NCI-H2029 (cell line): Measurements from ENCODE around the gene DNMT1.
A peak's percentile ranks its signal among the peaks of the same experiment; 100 is the strongest.
"Not testable (repeated sequence)": the region's sequence is repeated elsewhere in the genome, so short reads cannot be mapped to it uniquely, and the experiment has no call there.

Experiments
- DNase-seq: peaks from one replicate; lab custom pipeline; 2025; lab: John Stamatoyannopoulos, UW

The DNMT1 gene

GRCh38 chr19:10220695-10221094 lies 25.9 kb upstream of the DNMT1 start:
- DNase-seq = no peak

DNA sequence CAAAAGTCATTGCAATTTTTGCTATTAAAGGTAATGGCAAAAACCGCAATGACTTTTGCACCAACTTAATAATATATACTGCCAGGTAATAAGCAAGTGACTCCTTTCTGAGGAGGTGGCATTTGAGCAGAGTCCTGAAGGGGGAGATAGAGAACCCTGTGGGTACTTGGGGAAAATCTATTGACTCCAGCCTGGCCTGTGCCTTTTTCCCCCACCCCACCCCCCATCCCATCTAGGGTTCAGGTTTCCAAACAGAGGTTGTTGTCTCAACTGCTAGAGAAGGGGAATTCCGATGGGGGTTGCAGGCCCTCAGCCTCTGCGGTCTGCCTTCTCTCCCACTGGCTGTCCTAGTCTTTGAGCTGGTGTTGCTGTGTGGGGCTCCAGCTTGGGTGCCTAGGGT lies 24.9 kb upstream of the DNMT1 start:
- DNase-seq = peak; percentile 77

GRCh38 chr19:10217085-10217484 lies 22.3 kb upstream of the DNMT1 start:
- no peak for DNase-seq

- DNase-seq = no peak
Measured at GRCh38 chr19:10214784-10215183, 20.0 kb upstream of the DNMT1 start.

DNA sequence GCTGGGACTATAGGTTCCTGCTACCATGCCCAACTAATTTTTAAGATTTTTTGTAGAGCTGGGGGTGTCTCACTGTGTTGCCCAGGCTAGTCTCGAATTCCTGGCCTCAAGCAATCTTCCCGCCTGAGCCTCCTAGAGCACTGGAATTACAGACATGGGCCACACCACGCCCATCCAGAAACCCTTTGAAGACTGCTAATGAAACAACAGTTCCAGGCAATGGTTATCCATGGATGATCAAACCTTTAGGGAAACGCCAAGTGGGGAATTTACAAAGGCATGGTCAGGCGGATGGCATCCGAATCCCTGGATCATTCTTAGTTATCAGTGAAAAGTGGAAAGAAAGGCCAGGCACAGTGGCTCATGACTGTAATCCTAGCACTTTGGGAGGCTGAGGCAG lies 16.9 kb upstream of the DNMT1 start:
- DNase-seq = no peak

GRCh38 chr19:10211061-10211460 lies 16.3 kb upstream of the DNMT1 start:
- DNase-seq = no peak

DNA sequence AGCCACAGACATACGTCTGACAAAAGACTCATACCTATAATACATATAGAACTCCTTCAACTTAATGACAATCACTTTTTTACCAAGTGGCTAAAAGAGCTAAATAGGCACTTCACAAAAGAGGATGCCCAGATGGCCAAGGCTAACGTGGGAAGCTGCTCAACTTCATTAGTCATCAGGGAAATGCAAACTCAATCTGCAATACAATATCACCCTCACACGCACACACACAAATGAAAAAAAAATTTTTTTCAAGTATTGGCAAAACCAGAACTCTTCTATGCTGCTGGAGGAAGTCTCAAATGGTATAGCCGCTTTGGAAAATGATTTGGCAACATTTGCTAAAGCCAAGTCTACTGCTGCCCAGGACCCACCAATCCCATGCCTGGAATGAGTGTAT lies 14.6 kb upstream of the DNMT1 start:
- DNase-seq = no peak

DNA sequence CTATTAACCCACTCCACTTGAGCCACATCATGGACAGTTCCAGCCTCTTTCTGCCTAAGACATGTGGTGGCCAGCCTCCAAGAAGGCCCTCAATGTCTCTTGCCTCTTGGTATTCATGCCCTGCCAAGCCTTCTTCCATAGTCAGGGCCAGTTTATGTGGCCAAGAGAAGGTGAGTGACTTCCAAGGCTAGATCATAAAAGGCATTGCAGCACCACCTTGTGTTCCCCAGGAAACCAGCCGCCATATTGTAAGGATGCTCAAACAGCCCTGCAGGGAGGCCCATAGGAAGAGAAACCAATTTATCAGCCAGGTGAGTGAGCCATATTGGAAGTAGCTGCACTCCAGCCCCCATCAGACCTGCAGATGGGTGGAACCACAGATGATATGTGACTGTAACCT lies 12.3 kb upstream of the DNMT1 start:
- DNase-seq = no peak

DNA sequence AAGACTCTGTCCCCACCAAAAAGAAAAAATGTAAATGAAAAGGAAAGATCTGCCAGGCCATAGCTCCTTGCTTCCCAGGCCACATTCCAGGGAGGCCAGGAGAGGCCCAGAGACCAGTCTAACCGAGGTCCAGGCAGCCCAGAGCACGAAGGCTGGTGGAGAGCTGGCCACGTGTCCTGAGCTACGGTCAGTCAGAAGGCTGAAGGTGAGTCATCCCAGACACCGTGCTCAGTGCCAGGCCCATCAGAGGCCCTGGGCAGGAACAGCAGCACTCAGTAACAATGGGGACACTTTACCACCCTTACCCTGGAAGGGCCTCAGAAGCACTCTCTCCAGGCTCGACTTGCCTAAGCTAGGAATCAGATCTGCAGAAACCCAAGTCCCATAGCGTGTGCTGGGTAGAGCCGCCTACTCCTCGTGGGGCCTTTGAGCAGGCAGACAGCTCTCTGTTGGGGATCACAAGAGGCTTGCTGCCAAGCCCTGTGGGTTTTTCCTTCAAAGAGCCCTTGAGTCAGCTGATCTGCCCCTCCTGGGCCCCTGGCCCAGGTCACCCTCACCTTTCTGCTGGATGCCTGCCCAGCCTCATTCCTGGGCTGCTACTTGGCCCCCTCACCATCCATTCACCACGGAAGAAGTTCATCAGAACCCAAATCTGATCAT lies 11.6 kb upstream of the DNMT1 start:
- no peak for DNase-seq

DNA sequence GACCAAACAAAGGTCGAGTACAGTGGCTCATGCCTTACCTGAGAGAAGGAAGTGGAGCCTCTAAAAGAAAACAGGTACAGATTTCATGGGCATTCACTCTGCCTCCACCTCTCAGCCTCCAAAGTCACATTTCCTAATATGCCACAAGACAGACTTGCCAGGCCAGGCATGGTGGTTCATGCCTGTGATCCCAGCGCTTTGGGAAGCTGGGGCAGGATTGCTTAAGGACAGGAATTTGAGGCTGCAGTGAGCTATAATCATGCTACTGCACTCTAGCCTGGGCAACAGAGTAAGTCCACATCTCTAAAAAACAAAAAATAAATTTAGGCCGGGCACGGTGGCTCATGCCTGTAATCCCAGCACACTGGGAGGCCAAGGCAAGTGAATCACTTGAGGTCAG lies 10.9 kb upstream of the DNMT1 start:
- no peak for DNase-seq

- DNase-seq = no peak
Measured at GRCh38 chr19:10203686-10204085, 8.9 kb upstream of the DNMT1 start.

GRCh38 chr19:10201176-10201575 lies 6.4 kb upstream of the DNMT1 start:
- DNase-seq = no peak

- DNase-seq = not testable (repeated sequence)
Measured at GRCh38 chr19:10200101-10200500, 5.3 kb upstream of the DNMT1 start.

DNA sequence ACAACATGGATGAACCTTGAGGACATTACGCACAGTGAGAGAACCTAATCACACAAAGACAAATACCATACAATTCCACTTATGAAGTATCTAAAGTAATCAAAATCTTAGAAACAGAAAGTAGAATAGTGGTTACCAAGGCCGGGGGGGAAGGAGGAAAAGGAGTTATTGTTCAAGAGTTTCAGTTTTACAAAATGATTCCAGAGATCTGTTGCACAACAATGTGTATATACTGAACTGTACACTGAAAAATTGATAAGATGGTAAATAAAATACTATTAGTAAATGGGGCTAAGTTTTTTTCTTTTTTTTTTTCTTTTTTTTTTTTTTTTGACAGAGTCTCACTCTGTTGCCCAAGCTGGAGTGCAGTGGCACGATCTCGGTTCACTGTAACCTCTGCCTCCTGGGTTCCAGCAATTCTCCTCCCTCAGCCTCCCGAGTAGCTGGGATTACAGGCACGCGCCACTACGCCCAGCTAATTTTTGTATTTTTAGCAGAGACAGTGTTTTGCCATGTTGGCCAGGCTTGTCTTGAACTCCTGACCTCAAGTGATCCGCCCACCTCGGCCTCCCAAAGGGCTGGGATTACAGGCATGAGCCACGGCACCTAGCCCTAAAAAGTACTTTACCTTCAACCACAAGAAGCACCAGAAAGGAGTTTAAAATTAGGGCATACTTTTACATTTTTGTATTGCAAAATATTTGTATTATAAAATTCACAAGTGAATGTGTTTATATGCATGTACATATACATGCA lies 4.3 kb upstream of the DNMT1 start:
- not testable (repeated sequence) for DNase-seq

DNA sequence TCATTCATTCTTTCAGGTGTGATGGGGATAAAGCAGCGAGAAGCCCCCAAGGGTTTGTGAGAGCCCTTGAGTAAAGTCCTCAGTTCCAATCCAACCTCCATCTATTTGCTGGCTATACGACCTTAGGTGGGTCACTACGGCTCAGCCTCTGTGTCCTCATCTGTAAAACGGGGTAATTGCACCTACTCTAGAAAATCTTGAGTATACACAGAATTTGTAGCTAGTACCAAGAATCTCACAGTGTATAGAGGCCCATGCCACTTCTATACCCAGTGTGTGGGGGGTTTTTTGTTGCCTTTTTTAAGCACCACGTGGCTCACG lies 406 bp upstream of the DNMT1 start:
- no peak for DNase-seq

- no peak for DNase-seq
Measured at GRCh38 chr19:10193790-10194499, 808 bp downstream of the DNMT1 start.

- DNase-seq = no peak
Measured at GRCh38 chr19:10192922-10193321, 1.8 kb downstream of the DNMT1 start.

DNA sequence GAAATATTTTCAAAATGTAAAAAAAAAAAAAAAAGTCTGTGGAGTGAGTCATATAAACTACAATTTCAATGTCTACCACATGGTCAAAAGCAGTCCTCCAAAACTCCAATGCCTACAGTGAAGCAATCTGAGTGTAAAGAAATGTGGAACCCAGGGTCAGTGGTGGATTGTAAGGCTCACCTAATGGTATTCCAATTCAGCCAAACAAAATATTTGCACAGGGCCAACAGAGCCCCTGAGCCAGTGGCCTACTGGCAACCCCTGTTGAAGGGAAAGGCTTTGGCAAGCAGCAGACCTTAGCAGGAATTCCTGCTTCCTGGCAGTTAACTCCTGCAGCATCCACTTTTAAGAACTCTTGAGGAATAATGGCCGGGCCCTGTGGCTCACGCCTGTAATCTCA lies 3.4 kb downstream of the DNMT1 start:
- DNase-seq = peak; percentile 49

DNA sequence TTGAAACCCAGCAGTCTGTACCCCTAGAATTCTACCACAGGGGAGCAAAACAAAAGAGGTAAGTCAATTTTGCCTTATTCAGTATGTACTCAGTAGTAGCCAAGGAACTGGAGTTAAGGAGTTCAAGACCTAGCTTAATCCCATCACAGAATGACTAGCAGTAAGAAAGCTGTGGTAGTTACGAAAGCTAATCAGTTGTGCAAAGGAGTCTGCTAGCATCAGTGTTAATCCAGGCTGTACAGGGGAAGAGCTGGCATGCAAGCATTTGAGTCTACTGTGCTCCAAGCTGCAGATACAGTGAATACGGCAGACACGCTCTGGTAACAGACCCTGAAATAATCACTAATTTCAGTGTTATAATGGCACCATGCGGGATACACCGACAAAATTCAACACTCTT lies 4.7 kb downstream of the DNMT1 start:
- DNase-seq = no peak

GRCh38 chr19:10189616-10190015 lies 5.1 kb downstream of the DNMT1 start:
- no peak for DNase-seq

- no peak for DNase-seq
Measured at GRCh38 chr19:10187315-10187714, 7.4 kb downstream of the DNMT1 start.

GRCh38 chr19:10184636-10185035 lies 10.1 kb downstream of the DNMT1 start:
- no peak for DNase-seq

DNA sequence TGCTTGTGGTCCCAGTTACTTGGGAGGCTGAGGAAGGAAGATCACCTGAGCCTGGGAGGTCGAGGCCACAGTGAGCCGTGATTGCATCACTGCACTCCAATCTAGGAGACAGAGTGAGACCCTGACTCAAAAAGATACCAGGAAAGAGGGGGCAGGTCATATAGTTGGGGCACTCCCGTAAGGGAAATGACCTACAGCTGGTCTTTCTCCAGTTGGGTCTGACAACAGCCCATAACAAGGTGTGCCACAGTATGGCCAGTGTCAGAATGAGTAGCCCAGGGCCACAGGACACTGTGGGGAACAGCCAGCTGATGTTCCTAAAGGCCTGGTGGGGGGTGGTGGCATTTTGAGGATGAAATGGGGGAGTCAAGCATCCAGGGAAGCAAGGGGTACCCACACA lies 10.8 kb downstream of the DNMT1 start:
- no peak for DNase-seq
